GM23338 (cell line): ENCODE data around the gene SERPINB8. TPM values are rescaled to one million over a fixed set of nuclear protein-coding genes. Genes with fewer than 3 reads are reported as not detected.

Source experiments
- ATAC-seq: fragments of 200-7000 bp; cut with Tn5 transposase; 3 replicates; pipeline ENCODE4 v1.9.1; 2020
- DNase-seq: peaks from one replicate; pipeline ENCODE4 v3.0.0-alpha.2; 2015; ENCODE audit warnings: low spot score
- H2AFZ ChIP-seq: fragments of 200-600 bp; sonication (generic); 2 replicates; pipeline ENCODE4 v1.8.0; 2016; ENCODE audit warnings: antibody characterized with exemption, mild to moderate bottlenecking, moderate library complexity
- H3F3A ChIP-seq: fragments of 200-600 bp; sonication (generic); replicated peaks from 2 replicates; pipeline ENCODE4 v1.8.0; 2017; ENCODE audit warnings: antibody characterized with exemption, mixed run types, low read depth
- H3K27ac ChIP-seq: fragments of 200-600 bp; sonication (generic); 2 replicates; pipeline ENCODE4 v1.6.1; 2016; ENCODE audit warnings: low read depth
- H3K27me3 ChIP-seq: fragments of 200-600 bp; sonication (generic); 2 replicates; pipeline ENCODE4 v1.8.0; 2016; ENCODE audit warnings: mild to moderate bottlenecking, mixed run types, moderate library complexity; ENCODE audit not compliant: insufficient read depth
- H3K36me3 ChIP-seq: fragments of 200-600 bp; sonication (generic); 2 replicates; pipeline ENCODE4 v1.8.0; 2016; ENCODE audit warnings: mild to moderate bottlenecking; ENCODE audit not compliant: insufficient read depth
- H3K4me1 ChIP-seq: fragments of 200-600 bp; sonication (generic); 2 replicates; pipeline ENCODE4 v1.8.0; 2016; ENCODE audit warnings: mild to moderate bottlenecking, moderate library complexity; ENCODE audit not compliant: insufficient read depth
- H3K4me2 ChIP-seq: fragments of 200-600 bp; sonication (generic); 2 replicates; pipeline ENCODE4 v1.7.1; 2017; ENCODE audit warnings: mixed run types
- H3K4me3 ChIP-seq: fragments of 200-600 bp; sonication (generic); 2 replicates; pipeline ENCODE4 v1.6.1; 2016; ENCODE audit warnings: mixed run types
- H3K79me2 ChIP-seq: fragments of 200-600 bp; sonication (generic); replicated peaks from 2 replicates; pipeline ENCODE4 v1.8.0; 2017; ENCODE audit warnings: mild to moderate bottlenecking; ENCODE audit not compliant: insufficient read depth
- H3K9me2 ChIP-seq: fragments of 200-600 bp; sonication (generic); 2 replicates; pipeline ENCODE4 v1.8.0; 2017; ENCODE audit not compliant: insufficient read depth
- H4K20me1 ChIP-seq: fragments of 200-600 bp; sonication (generic); replicated peaks from 2 replicates; pipeline ENCODE4 v1.8.0; 2017; ENCODE audit warnings: mild to moderate bottlenecking; ENCODE audit not compliant: insufficient read depth
- H3K27ac Mint-ChIP-seq: 2 replicates; pipeline ENCODE4 v1.8.0; 2020; ENCODE audit warnings: inconsistent platforms, mild to moderate bottlenecking, moderate library complexity, mixed read lengths
- H3K27me3 Mint-ChIP-seq: 3 replicates; pipeline ENCODE4 v1.8.0; 2022; ENCODE audit warnings: low read depth, mild to moderate bottlenecking, moderate library complexity, mixed read lengths, inconsistent platforms; ENCODE audit not compliant: insufficient read depth, poor library complexity
- H3K36me3 Mint-ChIP-seq: 3 replicates; pipeline ENCODE4 v1.8.0; 2021; ENCODE audit warnings: low read depth, mild to moderate bottlenecking, inconsistent platforms, moderate library complexity, mixed read lengths
- H3K4me1 Mint-ChIP-seq: 3 replicates; pipeline ENCODE4 v1.8.0; 2020; ENCODE audit warnings: mild to moderate bottlenecking, inconsistent platforms, mixed read lengths
- H3K4me3 Mint-ChIP-seq: 3 replicates; pipeline ENCODE4 v1.8.0; 2021; ENCODE audit warnings: moderate library complexity, mild to moderate bottlenecking, inconsistent platforms, mixed read lengths
- H3K9me3 Mint-ChIP-seq: 3 replicates; pipeline ENCODE4 v1.8.0; 2020; ENCODE audit warnings: moderate library complexity, mild to moderate bottlenecking, inconsistent platforms, mixed read lengths
- CREB1 ChIP-seq: fragments of 250-450 bp; sonication (Bioruptor Pico); IDR thresholded peaks from 2 replicates; pipeline ENCODE4 v1.5.0; 2020; ENCODE audit warnings: low read depth, mild to moderate bottlenecking, moderate library complexity
- CTCF ChIP-seq, 2 experiments: fragments of 200-600 bp in 1 of 2; sonication (generic) in 1 of 2; conservative IDR thresholded peaks; 2 replicates each; pipeline versions ENCODE4 v1.5.1 to v1.6.1; 2016 to 2017; ENCODE audit warnings: antibody characterized with exemption in 2 of 2, low read depth in 2 of 2, mild to moderate bottlenecking in 2 of 2, moderate library complexity in 1 of 2
- EZH2 ChIP-seq: fragments of 200-600 bp; sonication (generic); IDR thresholded peaks from one replicate; pipeline ENCODE4 v1.8.0; 2017; ENCODE audit warnings: antibody characterized with exemption, mild to moderate bottlenecking, low read depth; ENCODE audit not compliant: unreplicated experiment
- EZH2phosphoT487 ChIP-seq: fragments of 200-600 bp; sonication (generic); IDR thresholded peaks from one replicate; pipeline ENCODE4 v1.8.1; 2018; ENCODE audit warnings: antibody characterized with exemption; ENCODE audit not compliant: unreplicated experiment
- JUNB ChIP-seq: IDR thresholded peaks from one replicate; pipeline ENCODE4 v1.6.1; 2016; ENCODE audit warnings: antibody characterized with exemption; ENCODE audit not compliant: unreplicated experiment
- NANOG ChIP-seq: IDR thresholded peaks from 2 replicates; pipeline ENCODE4 v1.6.1; 2016; ENCODE audit warnings: antibody characterized with exemption, borderline replicate concordance
- POLR2AphosphoS5 ChIP-seq: IDR thresholded peaks from 2 replicates; pipeline ENCODE4 v1.6.1; 2016; ENCODE audit warnings: antibody characterized with exemption, low read depth
- STAT1 ChIP-seq: IDR thresholded peaks from one replicate; pipeline ENCODE4 v1.6.1; 2016; ENCODE audit warnings: antibody characterized with exemption; ENCODE audit not compliant: unreplicated experiment
- ZNF114 ChIP-seq: fragments of 250-450 bp; sonication (Bioruptor Pico); IDR thresholded peaks from 2 replicates; pipeline ENCODE4 v1.5.0; 2020; ENCODE audit warnings: mild to moderate bottlenecking, moderate library complexity
- ZNF331 ChIP-seq: fragments of 250-450 bp; sonication (Bioruptor Pico); IDR thresholded peaks from 2 replicates; pipeline ENCODE4 v1.5.0; 2020; ENCODE audit warnings: low read depth, mild to moderate bottlenecking, moderate library complexity
- ZNF462 ChIP-seq: fragments of 250-450 bp; sonication (Bioruptor Pico); IDR thresholded peaks from 2 replicates; pipeline ENCODE4 v1.5.0; 2020; ENCODE audit warnings: mild to moderate bottlenecking, moderate library complexity
- polyA plus RNA-seq: library from polyadenylated mRNA; unstranded; fragments of >200 nt; fragmentation: Nextera tagmentation; extraction: Ambion mirVana; gene quantifications from 2 replicates; pipeline ENCODE4 v1.2.1, GENCODE V29; 2016
- total RNA-seq: library from RNA; depleted of rRNA; stranded (reverse); fragments of >200 nt; shearing (Covaris generic); gene quantifications from 2 replicates; pipeline ENCODE4 v1.2.3, GENCODE V29; 2014
- TF ChIP-seq, protein P1 (sequence below): IDR thresholded peaks from 2 replicates; pipeline ENCODE4 v1.6.1; 2016; ENCODE audit warnings: antibody characterized with exemption
- TF ChIP-seq, protein P2 (sequence below): IDR thresholded peaks from one replicate; pipeline ENCODE4 v1.6.1; 2018; ENCODE audit warnings: antibody characterized with exemption; ENCODE audit not compliant: unreplicated experiment

The SERPINB8 gene
- total and polyA plus RNA-seq, 2 experiments from 2014 or later, result 0.50 to 2.1 TPM

GRCh38 chr18:64027931-64028695, 58.2 kb downstream of the SERPINB8 start:
- H3K4me2 ChIP-seq, result no peak overlapping the region
- H3K27me3 ChIP-seq, result no peaks in the 10 kb centered on the region
- TF ChIP-seq POLR2AphosphoS5 (no peak), NANOG (no peak), ZNF114 (no peak), JUNB (no peak), CTCF (conservative IDR thresholded peaks at IDR 0.05; ENCODE audit: low read depth in 2 of 2) (no peak), STAT1 (no peak), EZH2phosphoT487 (no peak), ZNF331 (no peak), CREB1 (CRISPR knock-in tag) (no peak), EZH2 (no peak), ZNF462 (no peak)
- TF ChIP-seq, protein P1, sequence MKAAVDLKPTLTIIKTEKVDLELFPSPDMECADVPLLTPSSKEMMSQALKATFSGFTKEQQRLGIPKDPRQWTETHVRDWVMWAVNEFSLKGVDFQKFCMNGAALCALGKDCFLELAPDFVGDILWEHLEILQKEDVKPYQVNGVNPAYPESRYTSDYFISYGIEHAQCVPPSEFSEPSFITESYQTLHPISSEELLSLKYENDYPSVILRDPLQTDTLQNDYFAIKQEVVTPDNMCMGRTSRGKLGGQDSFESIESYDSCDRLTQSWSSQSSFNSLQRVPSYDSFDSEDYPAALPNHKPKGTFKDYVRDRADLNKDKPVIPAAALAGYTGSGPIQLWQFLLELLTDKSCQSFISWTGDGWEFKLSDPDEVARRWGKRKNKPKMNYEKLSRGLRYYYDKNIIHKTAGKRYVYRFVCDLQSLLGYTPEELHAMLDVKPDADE, result no peak
- TF ChIP-seq, protein P2, sequence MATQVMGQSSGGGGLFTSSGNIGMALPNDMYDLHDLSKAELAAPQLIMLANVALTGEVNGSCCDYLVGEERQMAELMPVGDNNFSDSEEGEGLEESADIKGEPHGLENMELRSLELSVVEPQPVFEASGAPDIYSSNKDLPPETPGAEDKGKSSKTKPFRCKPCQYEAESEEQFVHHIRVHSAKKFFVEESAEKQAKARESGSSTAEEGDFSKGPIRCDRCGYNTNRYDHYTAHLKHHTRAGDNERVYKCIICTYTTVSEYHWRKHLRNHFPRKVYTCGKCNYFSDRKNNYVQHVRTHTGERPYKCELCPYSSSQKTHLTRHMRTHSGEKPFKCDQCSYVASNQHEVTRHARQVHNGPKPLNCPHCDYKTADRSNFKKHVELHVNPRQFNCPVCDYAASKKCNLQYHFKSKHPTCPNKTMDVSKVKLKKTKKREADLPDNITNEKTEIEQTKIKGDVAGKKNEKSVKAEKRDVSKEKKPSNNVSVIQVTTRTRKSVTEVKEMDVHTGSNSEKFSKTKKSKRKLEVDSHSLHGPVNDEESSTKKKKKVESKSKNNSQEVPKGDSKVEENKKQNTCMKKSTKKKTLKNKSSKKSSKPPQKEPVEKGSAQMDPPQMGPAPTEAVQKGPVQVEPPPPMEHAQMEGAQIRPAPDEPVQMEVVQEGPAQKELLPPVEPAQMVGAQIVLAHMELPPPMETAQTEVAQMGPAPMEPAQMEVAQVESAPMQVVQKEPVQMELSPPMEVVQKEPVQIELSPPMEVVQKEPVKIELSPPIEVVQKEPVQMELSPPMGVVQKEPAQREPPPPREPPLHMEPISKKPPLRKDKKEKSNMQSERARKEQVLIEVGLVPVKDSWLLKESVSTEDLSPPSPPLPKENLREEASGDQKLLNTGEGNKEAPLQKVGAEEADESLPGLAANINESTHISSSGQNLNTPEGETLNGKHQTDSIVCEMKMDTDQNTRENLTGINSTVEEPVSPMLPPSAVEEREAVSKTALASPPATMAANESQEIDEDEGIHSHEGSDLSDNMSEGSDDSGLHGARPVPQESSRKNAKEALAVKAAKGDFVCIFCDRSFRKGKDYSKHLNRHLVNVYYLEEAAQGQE, result no peak
- H3K4me1 ChIP-seq, result no peaks in the 10 kb centered on the region
- H3K4me1 Mint-ChIP-seq, result peaks cover 10% of the 10 kb centered on the region
- 0 out of 2 replicates have a peak, but pooled peaks cover 3% of the 10 kb centered on the region for H3K9me2 ChIP-seq
- H3K27me3 Mint-ChIP-seq, result peaks cover 5% of the 10 kb centered on the region
- H3K4me3 ChIP-seq, result no peak overlapping the region
- no peak overlapping the region for H3K27ac ChIP-seq
- peaks cover 4% of the 10 kb centered on the region; the same call in 2 of the 3 replicates for H3K9me3 Mint-ChIP-seq
- no peaks in the 10 kb centered on the region for H4K20me1 ChIP-seq
- DNase-seq (no peak), ATAC-seq (no peak)
- H3K36me3 ChIP-seq, result no peaks in the 10 kb centered on the region
- no peaks in the 10 kb centered on the region for H3F3A ChIP-seq
- no peak overlapping the region for H3K4me3 Mint-ChIP-seq
- no peaks in the 10 kb centered on the region for H3K79me2 ChIP-seq
- H2AFZ ChIP-seq, result no peak overlapping the region
- no peak overlapping the region for H3K27ac Mint-ChIP-seq
- no peaks in the 10 kb centered on the region; the same call in 2 of the 3 replicates for H3K36me3 Mint-ChIP-seq
